IMR-90 (cell line): ENCODE results near the gene PLEKHG1. TPM values are rescaled to one million over a fixed set of nuclear protein-coding genes. Genes with fewer than 3 reads are reported as not detected.

Source experiments
- ATAC-seq: fragments of 200-7000 bp; cut with Tn5 transposase; 2 replicates; pipeline ENCODE4 v1.9.1; 2020; ENCODE audit warnings: low read depth, mild to moderate bottlenecking, moderate library complexity
- BruUV-seq: library from RNA; stranded (reverse); fragments of 400-500 nt; replicated peaks from 2 replicates; lab custom pipeline; 2021; lab: Mats Ljungman, UMichigan
- CTCF ChIA-PET: fragments of 300-600 bp; formaldehyde crosslinking; extraction: SDS; loops from one replicate; lab custom pipeline; 2021; ENCODE audit warnings: antibody characterized with exemption; lab: Yijun Ruan, JAX
- POLR2A ChIA-PET: fragments of 300-600 bp; sonication (Branson Sonifier 250); formaldehyde crosslinking; loops from one replicate; lab custom pipeline; 2022; ENCODE audit warnings: antibody characterized with exemption; ENCODE audit not compliant: unreplicated experiment; lab: Charles Lee
- DNase-seq: peaks from one replicate; pipeline ENCODE4 v3.0.0; 2013
- H2AFZ ChIP-seq: replicated peaks from 2 replicates; pipeline ENCODE3; 2013; ENCODE audit warnings: low read length, mild to moderate bottlenecking; ENCODE audit not compliant: poor library complexity
- H2AK5ac ChIP-seq: 2 replicates; pipeline ENCODE4 v1.6.1; 2013; ENCODE audit warnings: low read depth, low read length, inconsistent platforms
- H2AK9ac ChIP-seq: replicated peaks from 2 replicates; pipeline ENCODE3; 2013; ENCODE audit warnings: mild to moderate bottlenecking, low read depth, low read length, moderate library complexity; ENCODE audit not compliant: poor library complexity
- H2BK120ac ChIP-seq: 2 replicates; pipeline ENCODE4 v1.6.1; 2013; ENCODE audit warnings: low read depth, low read length, inconsistent platforms
- H2BK15ac ChIP-seq: 3 replicates; pipeline ENCODE4 v1.6.1; 2013; ENCODE audit warnings: low read depth, low read length, inconsistent platforms
- H2BK20ac ChIP-seq: 2 replicates; pipeline ENCODE4 v1.6.1; 2013; ENCODE audit warnings: low read depth, mild to moderate bottlenecking, inconsistent platforms, low read length, moderate library complexity
- H2BK5ac ChIP-seq: 2 replicates; pipeline ENCODE4 v1.6.1; 2013; ENCODE audit warnings: mild to moderate bottlenecking, low read depth, low read length, inconsistent platforms; ENCODE audit not compliant: poor library complexity, severe bottlenecking
- H3K14ac ChIP-seq: replicated peaks from 2 replicates; pipeline ENCODE4 v1.6.1; 2013; ENCODE audit warnings: low read depth, low read length, inconsistent platforms
- H3K18ac ChIP-seq: 2 replicates; pipeline ENCODE4 v1.6.1; 2013; ENCODE audit warnings: low read depth, low read length, control low read depth
- H3K23ac ChIP-seq: 2 replicates; pipeline ENCODE4 v1.6.1; 2013; ENCODE audit warnings: low read depth, low read length, inconsistent platforms
- H3K27ac ChIP-seq: 2 replicates; pipeline ENCODE4 v1.5.1; 2013; ENCODE audit warnings: mild to moderate bottlenecking, control low read depth, low read length; ENCODE audit not compliant: insufficient read depth
- H3K27me3 ChIP-seq: 2 replicates; pipeline ENCODE4 v1.6.1; 2013; ENCODE audit warnings: low read length; ENCODE audit not compliant: control insufficient read depth, insufficient read depth
- H3K36me3 ChIP-seq: 2 replicates; pipeline ENCODE4 v1.6.1; 2013; ENCODE audit warnings: low read length, mixed read lengths; ENCODE audit not compliant: control insufficient read depth, insufficient read depth
- H3K4ac ChIP-seq: 2 replicates; pipeline ENCODE4 v1.6.1; 2013; ENCODE audit warnings: low read depth, low read length, inconsistent platforms
- H3K4me1 ChIP-seq: 2 replicates; pipeline ENCODE4 v1.6.1; 2013; ENCODE audit warnings: low read length, mixed read lengths; ENCODE audit not compliant: control insufficient read depth, insufficient read depth
- H3K4me2 ChIP-seq: 2 replicates; pipeline ENCODE4 v1.6.1; 2013; ENCODE audit warnings: low read depth, mild to moderate bottlenecking, control low read depth, low read length, moderate library complexity
- H3K4me3 ChIP-seq: 2 replicates; pipeline ENCODE4 v1.5.1; 2013; ENCODE audit warnings: low read depth, mild to moderate bottlenecking, control low read depth, low read length, moderate library complexity; ENCODE audit not compliant: insufficient read depth
- H3K56ac ChIP-seq: 2 replicates; pipeline ENCODE4 v1.6.1; 2013; ENCODE audit warnings: low read length, inconsistent platforms; ENCODE audit not compliant: insufficient read depth; ENCODE audit errors: extremely low read depth
- H3K79me1 ChIP-seq, 2 experiments: 2 replicates each; pipeline ENCODE4 v1.6.1; 2013; ENCODE audit warnings: low read length in 2 of 2, inconsistent platforms in 1 of 2, low read depth in 1 of 2
- H3K9ac ChIP-seq: 2 replicates; pipeline ENCODE4 v1.6.1; 2013; ENCODE audit warnings: low read depth, low read length, control low read depth
- H3K9me1 ChIP-seq: 2 replicates; pipeline ENCODE4 v1.6.1; 2013; ENCODE audit warnings: low read length, inconsistent platforms; ENCODE audit not compliant: insufficient read depth
- H3K9me3 ChIP-seq: 2 replicates; pipeline ENCODE4 v1.6.1; 2013; ENCODE audit warnings: low read length; ENCODE audit not compliant: control insufficient read depth, insufficient read depth
- H4K20me1 ChIP-seq: 2 replicates; pipeline ENCODE4 v1.6.1; 2013; ENCODE audit warnings: low read length, inconsistent platforms; ENCODE audit not compliant: insufficient read depth
- H4K5ac ChIP-seq: 2 replicates; pipeline ENCODE4 v1.6.1; 2013; ENCODE audit warnings: mild to moderate bottlenecking, low read depth, low read length, control low read depth
- H4K8ac ChIP-seq, 2 experiments: 2 replicates each; pipeline ENCODE4 v1.6.1; 2013; ENCODE audit warnings: low read depth in 2 of 2, low read length in 2 of 2, control low read depth in 1 of 2, inconsistent platforms in 1 of 2
- H4K91ac ChIP-seq: 2 replicates; pipeline ENCODE4 v1.6.1; 2013; ENCODE audit warnings: low read depth, low read length, inconsistent platforms; ENCODE audit not compliant: insufficient read depth
- BHLHE40 ChIP-seq: fragments of 150-350 bp; IDR thresholded peaks from 2 replicates; pipeline ENCODE4 v1.6.1; 2016; ENCODE audit warnings: mild to moderate bottlenecking, low read depth, low read length
- CEBPB ChIP-seq: IDR thresholded peaks from 2 replicates; pipeline ENCODE4 v1.6.1; 2012; ENCODE audit warnings: low read depth, low read length, improper control_type of control experiment
- CHD1 ChIP-seq: IDR thresholded peaks from 2 replicates; pipeline ENCODE4 v1.6.1; 2012; ENCODE audit warnings: low read depth, low read length, improper control_type of control experiment
- CTCF ChIP-seq: conservative IDR thresholded peaks from 2 replicates; pipeline ENCODE4 v1.5.1; 2012; ENCODE audit warnings: mild to moderate bottlenecking, low read depth, low read length, improper control_type of control experiment
- FOS ChIP-seq: fragments of 150-350 bp; IDR thresholded peaks from 2 replicates; pipeline ENCODE4 v1.6.1; 2016; ENCODE audit warnings: low read depth, low read length
- MAFK ChIP-seq: IDR thresholded peaks from 2 replicates; pipeline ENCODE4 v1.6.1; 2012; ENCODE audit warnings: low read depth, low read length, improper control_type of control experiment
- MAZ ChIP-seq: IDR thresholded peaks from 2 replicates; pipeline ENCODE4 v1.6.1; 2012; ENCODE audit warnings: low read depth, mild to moderate bottlenecking, low read length, improper control_type of control experiment, moderate library complexity, borderline replicate concordance
- MXI1 ChIP-seq: IDR thresholded peaks from 2 replicates; pipeline ENCODE4 v1.6.1; 2012; ENCODE audit warnings: low read depth, mild to moderate bottlenecking, low read length, moderate library complexity, borderline replicate concordance
- NFE2L2 ChIP-seq: fragments of 150-350 bp; IDR thresholded peaks from 2 replicates; pipeline ENCODE4 v1.6.1; 2016; ENCODE audit warnings: low read depth, mild to moderate bottlenecking, low read length
- POLR2A ChIP-seq: IDR thresholded peaks from 2 replicates; pipeline ENCODE4 v1.6.1; 2012; ENCODE audit warnings: mild to moderate bottlenecking, low read depth, low read length
- RCOR1 ChIP-seq: IDR thresholded peaks from 2 replicates; pipeline ENCODE4 v1.6.1; 2012; ENCODE audit warnings: mild to moderate bottlenecking, low read length, improper control_type of control experiment; ENCODE audit not compliant: insufficient replicate concordance
- RFX5 ChIP-seq: IDR thresholded peaks from 2 replicates; pipeline ENCODE4 v1.8.0; 2012; ENCODE audit warnings: low read depth, mild to moderate bottlenecking, low read length, moderate library complexity
- SMC3 ChIP-seq: fragments of 150-350 bp; IDR thresholded peaks from 2 replicates; pipeline ENCODE4 v1.6.1; 2016; ENCODE audit warnings: low read depth, mild to moderate bottlenecking, antibody characterized with exemption, low read length, moderate library complexity
- WGBS, 2 experiments: methylation state at CpG; one replicate each; pipeline versions ENCODE4 v1.1.5 to v1.1.7; 2013; ENCODE audit warnings: missing lambda C conversion rate in 2 of 2; ENCODE audit not compliant: insufficient read length in 1 of 2; ENCODE audit errors: extremely low coverage in 2 of 2; 5-methylcytosine and 5-hydroxymethylcytosine counted together
- dilution Hi-C: fragments of 300-500 bp; cut with HindIII; formaldehyde crosslinking; loops from one replicate; pipeline ENCODE4 v1.14.3; 2018; ENCODE audit warnings: low sequenced_read_pairs; ENCODE audit not compliant: unreplicated experiment
- in situ Hi-C: fragments of 300-500 bp; cut with MboI; formaldehyde crosslinking; loops from 3 replicates; pipeline ENCODE4 v1.14.3; 2019; ENCODE audit warnings: low sequenced_read_pairs, inconsistent platforms, mixed read lengths
- intact Hi-C: fragments of 100-400 bp; cut with micrococcal nuclease; formaldehyde crosslinking; loops from 2 replicates; pipeline ENCODE4 v1.10.0; 2022
- polyA plus RNA-seq, 3 experiments: library from polyadenylated mRNA; depleted of rRNA; stranded (reverse); fragments of >200 nt; gene quantifications; 2 replicates each; pipeline ENCODE4 v1.2.3, GENCODE V29; 2012; ENCODE audit warnings: low replicate concordance in 1 of 3
- total RNA-seq: library from RNA; depleted of rRNA; stranded (reverse); fragments of >200 nt; gene quantifications from 2 replicates; pipeline ENCODE4 v1.2.3, GENCODE V29; 2012

Gene PLEKHG1
- total and polyA plus RNA-seq, 2 of the 4 experiments (the other 2 are of a cell fraction): 0.09 to 0.36 TPM

GRCh38 chr6:150575836-150576235, 23.8 kb upstream of the PLEKHG1 start:
- H2BK120ac ChIP-seq: no peak overlapping the region
- H3K4me3 ChIP-seq: no peak overlapping the region
- in situ Hi-C loops: no loop called here
- H3K4me1 ChIP-seq: no peaks in the 10 kb centered on the region
- CTCF ChIA-PET: no interaction called here
- H3K14ac ChIP-seq: no peak overlapping the region
- TF ChIP-seq RCOR1 (no peak), NFE2L2 (no peak), CTCF (no peak), FOS (no peak), MAZ (no peak), CEBPB (no peak), SMC3 (no peak), MXI1 (no peak), CHD1 (no peak), BHLHE40 (no peak), RFX5 (no peak), MAFK (no peak), POLR2A (no peak)
- H3K9ac ChIP-seq: no peak overlapping the region
- no peaks in the 10 kb centered on the region for H3K79me1 ChIP-seq
- H2BK20ac ChIP-seq: no peak overlapping the region
- no peak overlapping the region for H3K23ac ChIP-seq
- H3K4ac ChIP-seq: no peak overlapping the region
- intact Hi-C loops: no loop called here
- H3K9me3 ChIP-seq: no peaks in the 10 kb centered on the region
- POLR2A ChIA-PET: no interaction called here
- no peak overlapping the region for H3K27ac ChIP-seq
- H4K91ac ChIP-seq: no peak overlapping the region
- no peak overlapping the region for H2AFZ ChIP-seq
- H3K9me1 ChIP-seq: no peaks in the 10 kb centered on the region
- H3K4me2 ChIP-seq: no peak overlapping the region
- H4K5ac ChIP-seq: no peak overlapping the region
- H3K56ac ChIP-seq: no peak overlapping the region
- no peak for DNase-seq
- H3K27me3 ChIP-seq: peaks cover 2% of the 10 kb centered on the region; the same call in 1 of the 2 replicates
- no peaks in the 10 kb centered on the region for H3K36me3 ChIP-seq
- no peak overlapping the region for H3K18ac ChIP-seq
- no peak overlapping the region for H4K8ac ChIP-seq
- H2BK5ac ChIP-seq: no peak overlapping the region
- H2AK9ac ChIP-seq: no peak overlapping the region
- no peak overlapping the region for H2AK5ac ChIP-seq
- no peaks in the 10 kb centered on the region for H4K20me1 ChIP-seq
- no peak overlapping the region for H2BK15ac ChIP-seq
- dilution Hi-C loops: no loop called here
- no peak for ATAC-seq
- no CpG with 5 or more reads among the region's 6 CpGs for WGBS, 2 experiments
- no TSS peak for BruUV-seq
